Ovary (tissue), 9 donors: ENCODE data around the gene TDRD10. TPM values are rescaled to one million over a fixed set of nuclear protein-coding genes. Genes with fewer than 3 reads are reported as not detected.

Experiments used
- DNase-seq, 5 donors: peaks; one replicate each; pipeline ENCODE4 v3.0.0-alpha.2; 2019 to 2020
- H3K27ac ChIP-seq, 2 donors: fragments of 200-600 bp; one replicate each; pipeline versions ENCODE4 v1.5.1 to v1.8.0; 2019 to 2022
- H3K27me3 ChIP-seq: fragments of 200-600 bp; one replicate; pipeline ENCODE4 v1.8.0; 2022
- H3K36me3 ChIP-seq: fragments of 200-600 bp; sonication (generic); one replicate; pipeline ENCODE4 v1.5.1; 2019
- H3K4me1 ChIP-seq: one replicate; pipeline ENCODE4 v1.8.1; 2013; ENCODE audit warnings: mild to moderate bottlenecking, moderate library complexity; ENCODE audit not compliant: insufficient read depth
- H3K4me3 ChIP-seq: fragments of 200-600 bp; sonication (generic); one replicate; pipeline ENCODE4 v1.5.1; 2017
- H3K9me3 ChIP-seq, 2 donors: fragments of 200-600 bp in 1 of 2; sonication (generic) in 1 of 2; one replicate each; pipeline versions ENCODE4 v1.5.1 to v1.8.1; 2013 to 2019; ENCODE audit warnings: mild to moderate bottlenecking in 1 of 2, moderate library complexity in 1 of 2
- CTCF ChIP-seq, 3 donors: fragments of 450-650 bp in 2 of 3; fragments of 200-600 bp in 1 of 3; IDR thresholded peaks; one replicate each; pipeline versions ENCODE4 v1.5.1 to v1.8.0; 2016 to 2022; ENCODE audit warnings: antibody characterized with exemption in 3 of 3, mild to moderate bottlenecking in 1 of 3
- EP300 ChIP-seq: sonication (generic); formaldehyde crosslinking; IDR thresholded peaks from one replicate; pipeline ENCODE4 v1.6.1; 2017; ENCODE audit warnings: antibody characterized with exemption
- POLR2A ChIP-seq: fragments of 450-650 bp; IDR thresholded peaks from one replicate; pipeline ENCODE4 v1.6.1; 2017; ENCODE audit warnings: antibody characterized with exemption, mild to moderate bottlenecking, moderate library complexity
- WGBS, 3 donors: extraction: QIAGEN DNeasy Blood & Tissue Kit in 1 of 3; methylation state at CpG; one replicate each; pipeline versions ENCODE4 v1.1.5 to v1.1.7; 2013 to 2017; 5-methylcytosine and 5-hydroxymethylcytosine counted together
- intact Hi-C, 4 donors: fragments of 100-400 bp; cut with DNase I; formaldehyde crosslinking; loops; one replicate each; pipeline versions ENCODE4 v1.11.0 to v1.15.1; 2022 to 2023
- polyA plus RNA-seq, 2 donors: library from polyadenylated mRNA; stranded (reverse); fragments of 200-250 nt in 1 of 2; fragments of 350-450 nt in 1 of 2; fragmentation: Illumina TruSeq in 1 of 2; extraction: RNeasy Lipid Tissue Mini Kit (QIAGEN cat#74804) in 1 of 2; gene quantifications; one replicate each; pipeline ENCODE4 v1.2.3, GENCODE V29; 2013 to 2014
- total RNA-seq, 7 donors: library from RNA; depleted of rRNA in 2 of 7; stranded (reverse); fragments of >200 nt in 2 of 7; fragmentation: NEBNext Ultra II Directional in 3 of 7; extraction: Animal tissue kit (Norgen Biotek cat#: 25700) in 3 of 7; gene quantifications; one replicate each; pipeline versions ENCODE4 v1.1.0 to v1.2.4, GENCODE V29; 2016 to 2023
- donor health status: DM: no; HTN: no; CAD: no; lungs with moderate emphysema.
- donor health status: DM: no; HTN: no; CAD: no.
- donor health status: Bipolar disorder and iron deficiency.
- donor health status: DM: yes; HTN: yes; CAD: no.
- donor health status: DM: no; HTN: no; CAD: no.
- donor health status: DM: yes; HTN: yes; CAD: no.

The TDRD10 gene
- total and polyA plus RNA-seq, 9 donors = 3.1 to 8.7 (median 5.8) TPM

GRCh38 chr1:154474802-154475201, 27.2 kb upstream of the TDRD10 start:
- Histone ChIP-seq H3K27ac (no peak overlapping the region), H3K27me3 (no peaks in the 10 kb centered on the region), H3K4me1 (no peaks in the 10 kb centered on the region), H3K4me3 (no peak overlapping the region), H3K9me3 (no peaks in the 10 kb centered on the region), H3K36me3 (no peaks in the 10 kb centered on the region)
- 28 to 46% (median 35%) methylated on average over 3 of the region's 3 CpGs for WGBS, 3 donors
- TF ChIP-seq EP300 (no peak), CTCF (IDR thresholded peaks at IDR 0.05) (no peak), POLR2A (no peak)
- intact Hi-C loops = loop anchor here in 2 of 4 donors (10.0 kb wide), 1 partner anchor 400 kb away; the partner anchor contains the start of gene KCNN3 (in 2 of the 2)
- no peak for DNase-seq

DNA sequence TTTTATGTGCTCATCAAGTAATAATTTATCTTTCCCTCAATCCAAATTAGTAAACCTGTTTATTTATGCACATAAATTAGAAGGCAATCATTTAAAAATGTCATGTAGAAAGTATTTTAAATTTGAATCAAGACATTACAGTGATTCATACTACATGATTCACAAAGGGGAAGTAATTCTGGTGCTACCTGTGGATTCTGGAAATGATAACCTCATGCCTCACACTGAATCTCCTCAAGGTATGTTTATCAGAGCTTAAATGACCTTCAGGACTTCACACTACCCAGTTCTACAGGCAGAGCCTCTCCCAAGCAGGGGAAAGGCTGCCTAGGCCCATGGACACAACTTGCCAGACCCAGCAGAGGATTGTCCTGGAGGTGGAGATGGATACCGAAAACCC, 25.2 kb upstream of the TDRD10 start:
- no peaks in the 10 kb centered on the region for H3K27me3 ChIP-seq
- intact Hi-C loops = loop anchor here in 2 of 4 donors (10.0 kb wide), 1 partner anchor 398 kb away; the partner anchor contains the start of gene KCNN3 (in 2 of the 2)
- no peak overlapping the region for H3K27ac ChIP-seq
- no peak for DNase-seq
- no peak overlapping the region for H3K4me3 ChIP-seq
- H3K4me1 ChIP-seq = no peaks in the 10 kb centered on the region
- H3K9me3 ChIP-seq = no peaks in the 10 kb centered on the region
- WGBS, 3 donors = 92 to 100% (median 95%) methylated on average over 1 of the region's 1 CpG
- TF ChIP-seq POLR2A = no peak
- TF ChIP-seq EP300 = no peak
- TF ChIP-seq CTCF (IDR thresholded peaks at IDR 0.05) = no peak
- no peaks in the 10 kb centered on the region for H3K36me3 ChIP-seq

- intact Hi-C loops = loop anchor here in 2 of 4 donors (10.0 kb wide), 1 partner anchor 397 kb away; the partner anchor contains the start of gene KCNN3 (in 2 of the 2)
- TF ChIP-seq POLR2A (no peak), CTCF (IDR thresholded peaks at IDR 0.05) (no peak), EP300 (no peak)
- 21 to 51% (median 27%) methylated on average over 8 of the region's 8 CpGs for whole genome bisulfite sequencing, 3 donors
- Histone ChIP-seq H3K36me3 (no peaks in the 10 kb centered on the region), H3K4me1 (no peaks in the 10 kb centered on the region), H3K27me3 (no peaks in the 10 kb centered on the region), H3K4me3 (no peak overlapping the region), H3K27ac (no peak overlapping the region), H3K9me3 (no peaks in the 10 kb centered on the region)
- DNase-seq = peak in 4 of 5 donors; percentile 27 to 42 (median 33)
Observed at GRCh38 chr1:154478013-154478412, 24.0 kb upstream of the TDRD10 start.

GRCh38 chr1:154478639-154479038, 23.4 kb upstream of the TDRD10 start:
- H3K27ac ChIP-seq = no peak overlapping the region
- DNase-seq = no peak
- TF ChIP-seq CTCF (IDR thresholded peaks at IDR 0.05) = no peak
- no peak for TF ChIP-seq POLR2A
- no peak for TF ChIP-seq EP300
- H3K36me3 ChIP-seq = no peaks in the 10 kb centered on the region
- intact Hi-C loops = loop anchor here in 2 of 4 donors (10.0 kb wide), 1 partner anchor 396 kb away; the partner anchor contains the start of gene KCNN3 (in 2 of the 2)
- no peaks in the 10 kb centered on the region for H3K9me3 ChIP-seq
- no peaks in the 10 kb centered on the region for H3K27me3 ChIP-seq
- no peaks in the 10 kb centered on the region for H3K4me1 ChIP-seq
- H3K4me3 ChIP-seq = no peak overlapping the region
- 65 to 73% (median 70%) methylated on average over 5 of the region's 5 CpGs for WGBS, 3 donors
